HepG2 (cell line): ENCODE results near the gene KCNK7. TPM values are rescaled to one million over a fixed set of nuclear protein-coding genes. Genes with fewer than 3 reads are reported as not detected.

Experiments used
- ATAC-seq: fragments of 200-7000 bp; cut with Tn5 transposase; 3 replicates; pipeline ENCODE4 v1.9.1; 2020; ENCODE audit warnings: mild to moderate bottlenecking, moderate library complexity
- BruUV-seq: library from RNA; stranded (reverse); fragments of 400-500 nt; replicated peaks from 2 replicates; lab custom pipeline; 2021; lab: Mats Ljungman, UMichigan
- CTCF ChIA-PET: fragments of 300-600 bp; formaldehyde crosslinking; extraction: SDS; loops from one replicate; lab custom pipeline; 2021; ENCODE audit warnings: low total read pairs, inconsistent platforms, low intra/inter-chr PET ratio; lab: Yijun Ruan, JAX
- POLR2A ChIA-PET: fragments of 350-600 bp; sonication (Branson Sonifier 250); formaldehyde crosslinking; loops from one replicate; lab custom pipeline; 2020; ENCODE audit warnings: antibody characterized with exemption, inconsistent platforms; lab: Yijun Ruan, JAX
- DNase-seq: peaks from one replicate; pipeline ENCODE4 v3.0.0-alpha.2; 2015; ENCODE audit warnings: low spot score
- FAIRE-seq: peaks from 3 replicates; lab custom pipeline; 2011; peaks lifted over from hg19 to GRCh38; lab: Jason Lieb, UNC
- H2AFZ ChIP-seq: one replicate; pipeline ENCODE4 v1.6.1; 2011; ENCODE audit warnings: low read length, inconsistent platforms
- H3K27ac ChIP-seq: fragments of 300-600 bp; 3 replicates; pipeline ENCODE4 v1.8.0; 2011; ENCODE audit warnings: mixed run types, mild to moderate bottlenecking, mixed read lengths, low read length, inconsistent platforms; ENCODE audit not compliant: insufficient read depth; ENCODE audit errors: extremely low read length
- H3K27me3 ChIP-seq, 2 experiments: fragments of 200-600 bp in 1 of 2; 2 replicates in 1 of 2; 3 replicates in 1 of 2; pipeline versions ENCODE4 v1.6.0 to v1.8.0; 2011; ENCODE audit warnings: low read length in 2 of 2, mild to moderate bottlenecking in 2 of 2, moderate library complexity in 2 of 2, inconsistent platforms in 1 of 2; ENCODE audit not compliant: insufficient read depth in 2 of 2, control insufficient read depth in 1 of 2
- H3K36me3 ChIP-seq, 2 experiments: fragments of 200-600 bp in 1 of 2; replicated peaks in 1 of 2; 2 replicates in 1 of 2; 3 replicates in 1 of 2; pipeline versions ENCODE4 v1.5.1 to v1.8.0; 2011; ENCODE audit warnings: low read length in 2 of 2, inconsistent platforms in 1 of 2; ENCODE audit not compliant: insufficient read depth in 2 of 2, control insufficient read depth in 1 of 2
- H3K4me1 ChIP-seq: 2 replicates; pipeline ENCODE4 v1.5.1; 2012; ENCODE audit warnings: low read length, inconsistent platforms; ENCODE audit not compliant: insufficient read depth
- H3K4me2 ChIP-seq: 2 replicates; pipeline ENCODE4 v1.6.0; 2011; ENCODE audit warnings: low read depth, low read length, inconsistent platforms
- H3K4me3 ChIP-seq, 3 experiments: fragments of 200-600 bp in 1 of 3; sonication (generic), shearing (Covaris generic) in 1 of 3; replicated peaks in 1 of 3; 2 replicates each; pipeline ENCODE4 v1.5.1; 2011 to 2016; ENCODE audit warnings: low read length in 3 of 3, inconsistent platforms in 2 of 3, low read depth in 2 of 3, mild to moderate bottlenecking in 2 of 3, control low read depth in 1 of 3, mixed read lengths in 1 of 3; ENCODE audit not compliant: insufficient read depth in 1 of 3
- H3K79me2 ChIP-seq: one replicate; pipeline ENCODE4 v1.6.1; 2011; ENCODE audit warnings: low read length, inconsistent platforms; ENCODE audit not compliant: insufficient read depth
- H3K9ac ChIP-seq: 2 replicates; pipeline ENCODE4 v1.6.0; 2011; ENCODE audit warnings: mild to moderate bottlenecking, low read depth, low read length, inconsistent platforms; ENCODE audit not compliant: insufficient read depth
- H3K9me3 ChIP-seq: 2 replicates; pipeline ENCODE4 v1.5.1; 2012; ENCODE audit warnings: mild to moderate bottlenecking, low read length
- H4K20me1 ChIP-seq: 2 replicates; pipeline ENCODE4 v1.6.0; 2011; ENCODE audit warnings: inconsistent platforms, mild to moderate bottlenecking, low read length, moderate library complexity; ENCODE audit not compliant: insufficient read depth
- ARNTL ChIP-seq: sonication (generic); formaldehyde crosslinking; IDR thresholded peaks from 2 replicates; pipeline ENCODE4 v1.4.0; 2020; ENCODE audit warnings: mild to moderate bottlenecking, missing genetic modification reagents
- ATAD3A ChIP-seq: sonication (generic); formaldehyde crosslinking; IDR thresholded peaks from 2 replicates; pipeline ENCODE4 v1.4.0; 2020; ENCODE audit warnings: missing genetic modification reagents
- ATF7 ChIP-seq, 2 experiments: fragments of 450-650 bp in 1 of 2; sonication (generic) in 1 of 2; formaldehyde crosslinking in 1 of 2; IDR thresholded peaks; 2 replicates each; pipeline versions ENCODE4 v1.4.0 to v1.6.1; 2016 to 2020; ENCODE audit warnings: antibody characterized with exemption in 1 of 2, mild to moderate bottlenecking in 1 of 2, missing genetic modification reagents in 1 of 2
- ELF1 ChIP-seq: sonication (generic); formaldehyde crosslinking; IDR thresholded peaks from 2 replicates; pipeline ENCODE4 v1.4.0; 2020; ENCODE audit warnings: missing genetic modification reagents
- ELF4 ChIP-seq: sonication (generic); formaldehyde crosslinking; IDR thresholded peaks from 2 replicates; pipeline ENCODE4 v1.5.0; 2020; ENCODE audit warnings: missing genetic modification reagents, mild to moderate bottlenecking, moderate library complexity, borderline replicate concordance
- KAT2B ChIP-seq: fragments of 150-350 bp; IDR thresholded peaks from 2 replicates; pipeline ENCODE4 v1.6.1; 2014; ENCODE audit warnings: low read depth, low read length, borderline replicate concordance
- MTA1 ChIP-seq: sonication (generic); formaldehyde crosslinking; IDR thresholded peaks from 2 replicates; pipeline ENCODE4 v1.4.0; 2020; ENCODE audit warnings: missing genetic modification reagents, mild to moderate bottlenecking, borderline replicate concordance
- NFE2 ChIP-seq: sonication (generic); formaldehyde crosslinking; IDR thresholded peaks from 2 replicates; pipeline ENCODE4 v1.4.0; 2020; ENCODE audit warnings: missing genetic modification reagents
- PHF21A ChIP-seq: sonication (generic); formaldehyde crosslinking; IDR thresholded peaks from 2 replicates; pipeline ENCODE4 v1.5.0; 2020; ENCODE audit warnings: mild to moderate bottlenecking, missing genetic modification reagents
- PHF5A ChIP-seq: IDR thresholded peaks from one replicate; pipeline ENCODE4 v1.6.1; 2018; ENCODE audit warnings: low read depth, missing genetic modification reagents; ENCODE audit not compliant: unreplicated experiment
- RAD21 ChIP-seq: fragments of 450-650 bp; formaldehyde crosslinking; IDR thresholded peaks from 2 replicates; pipeline ENCODE4 v1.5.0; 2020; ENCODE audit warnings: mild to moderate bottlenecking
- RORA ChIP-seq: sonication (generic); formaldehyde crosslinking; IDR thresholded peaks from 2 replicates; pipeline ENCODE4 v1.5.0; 2020; ENCODE audit warnings: mild to moderate bottlenecking, missing genetic modification reagents, moderate library complexity
- TRIM24 ChIP-seq: sonication (generic); formaldehyde crosslinking; IDR thresholded peaks from 2 replicates; pipeline ENCODE4 v1.8.0; 2022; ENCODE audit warnings: mild to moderate bottlenecking, missing genetic modification reagents
- ZBTB37 ChIP-seq: sonication (generic); formaldehyde crosslinking; IDR thresholded peaks from 2 replicates; pipeline ENCODE4 v1.4.0; 2020; ENCODE audit warnings: mild to moderate bottlenecking, missing genetic modification reagents
- ZNF33A ChIP-seq: sonication (generic); formaldehyde crosslinking; IDR thresholded peaks from 2 replicates; pipeline ENCODE4 v1.5.1; 2020; ENCODE audit warnings: missing genetic modification reagents, mild to moderate bottlenecking, moderate library complexity, borderline replicate concordance
- ZNF607 ChIP-seq: sonication (generic); formaldehyde crosslinking; IDR thresholded peaks from 2 replicates; pipeline ENCODE4 v1.5.1; 2020; ENCODE audit warnings: missing genetic modification reagents, mild to moderate bottlenecking, borderline replicate concordance
- WGBS: methylation state at CpG from one replicate; pipeline ENCODE4 v1.1.6; 2017; ENCODE audit warnings: low lambda C conversion rate; 5-methylcytosine and 5-hydroxymethylcytosine counted together
- in situ Hi-C: cut with HindIII; loops from 2 replicates; pipeline ENCODE4 v1.10.0; 2017; ENCODE audit warnings: low pct_unique_long_range_greater_than_20kb; ENCODE audit not compliant: extremely low pct_ligation_motif_present
- intact Hi-C: fragments of 100-400 bp; cut with micrococcal nuclease; formaldehyde crosslinking; loops from one replicate; pipeline ENCODE4 v1.10.0; 2022; ENCODE audit not compliant: unreplicated experiment
- polyA plus RNA-seq, 8 experiments: library from polyadenylated mRNA; depleted of rRNA in 3 of 8; stranded (reverse) in 7 of 8; unstranded in 1 of 8; fragments of >200 nt; fragmentation: Illumina TruSeq in 4 of 8; extraction: Trizol in 4 of 8; gene quantifications; 2 replicates each; pipeline versions ENCODE4 v1.2.1 to v1.2.3, GENCODE V29; 2011 to 2016; ENCODE audit warnings: low read depth in 4 of 8, missing spikeins in 1 of 8, mixed read lengths in 1 of 8; ENCODE audit not compliant: insufficient read depth in 1 of 8
- total RNA-seq, 5 experiments: library from RNA; depleted of rRNA; stranded (reverse); fragments of >200 nt; fragmentation: Illumina TruSeq; extraction: Trizol; gene quantifications; 2 replicates each; pipeline ENCODE4 v1.2.3, GENCODE V29; 2016; ENCODE audit warnings: low read depth in 1 of 5
- TF ChIP-seq, protein P1 (sequence below): IDR thresholded peaks from 2 replicates; pipeline ENCODE4 v1.4.0; 2020; ENCODE audit warnings: mild to moderate bottlenecking, missing genetic modification reagents
- TF ChIP-seq, protein P2 (sequence below): sonication (generic); formaldehyde crosslinking; IDR thresholded peaks from 2 replicates; pipeline ENCODE4 v1.4.0; 2020; ENCODE audit warnings: missing genetic modification reagents, low read depth, mild to moderate bottlenecking, borderline replicate concordance

The KCNK7 gene
- total and polyA plus RNA-seq, 2 of the 13 experiments (the other 11 are each of a cell fraction or from before 2014, with no cell fraction given): 0.11 TPM; not detected in 1

DNA sequence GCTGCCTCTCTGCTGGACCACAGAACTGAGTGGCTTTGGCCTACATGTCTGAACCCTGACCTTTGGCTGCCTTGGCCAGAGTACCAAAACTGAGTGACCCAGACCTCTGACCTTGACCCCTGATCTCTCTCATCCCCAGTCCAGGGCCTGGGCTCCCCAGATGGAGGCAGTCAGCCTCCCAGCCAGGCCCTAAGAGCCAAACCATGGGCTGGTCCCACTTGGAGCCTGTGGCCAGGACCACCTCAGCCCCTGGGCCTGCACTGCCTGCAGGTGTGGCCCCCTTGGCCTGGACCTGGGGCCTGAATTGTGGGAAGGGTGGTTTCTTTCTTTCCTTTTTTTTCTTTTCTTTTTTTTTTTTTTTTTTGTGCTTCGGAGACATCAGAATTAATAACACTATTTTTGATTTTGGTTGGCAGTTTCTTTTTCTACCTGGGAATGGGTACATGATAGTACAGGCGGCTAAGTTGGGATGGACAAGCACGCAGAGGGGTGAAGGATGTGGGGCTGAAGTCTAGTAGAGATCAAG lies 41.5 kb upstream of the KCNK7 start:
- no peaks in the 10 kb centered on the region for H3K79me2 ChIP-seq
- H3K27ac ChIP-seq: peak overlapping the region; percentile 61
- no peaks in the 10 kb centered on the region for H3K9me3 ChIP-seq
- H3K4me1 ChIP-seq: peaks cover 33% of the 10 kb centered on the region
- FAIRE-seq (no peak), ATAC-seq (no peak), DNase-seq (no peak)
- in situ Hi-C loops (no loop called here), intact Hi-C loops (no loop called here)
- CTCF ChIA-PET: interaction anchor here (1.2 kb wide), 1 partner anchor 181 kb away, joined by 4 read pairs; no protein-coding TSS in a partner anchor
- BruUV-seq: no TSS peak
- peaks cover 20 to 37% of the 10 kb centered on the region in 2 experiments; a peak in 4 of 5 replicates for H3K36me3 ChIP-seq
- peak overlapping the region; percentile 93 for H3K4me2 ChIP-seq
- peak overlapping the region in 2 of 3 experiments; percentile 11 to 88; a peak in 3 of 6 replicates for H3K4me3 ChIP-seq
- POLR2A ChIA-PET: interaction anchor here (0.6 to 4.6 kb wide), 13 partner anchors 9 to 289 kb away, joined by 3 to 78 read pairs (median 4); partner anchors contain the start of genes MAP3K11, PCNX3 and RELA
- 99% methylated on average over 3 of the region's 3 CpGs for WGBS
- H2AFZ ChIP-seq: no peak overlapping the region
- peak overlapping the region; percentile 73 for H3K9ac ChIP-seq
- no peaks in the 10 kb centered on the region for H4K20me1 ChIP-seq
- H3K27me3 ChIP-seq: no peaks in the 10 kb centered on the region
- TF ChIP-seq ARNTL (CRISPR knock-in tag) (no peak), MTA1 (CRISPR knock-in tag) (0 out of 2 replicates have a peak, but pooled peaks have one; percentile 31), KAT2B (no peak), PHF21A (no peak), ZBTB37 (CRISPR knock-in tag) (no peak), RAD21 (CRISPR knock-in tag) (no peak), NFE2 (CRISPR knock-in tag) (no peak), ELF4 (CRISPR knock-in tag) (no peak), ATAD3A (CRISPR knock-in tag) (no peak), ELF1 (no peak), RORA (no peak), ZNF607 (CRISPR knock-in tag) (no peak), TRIM24 (CRISPR knock-in tag) (no peak), ATF7 (IDR thresholded peaks at IDR 0.05) (no peak), ATF7 (CRISPR knock-in tag; IDR thresholded peaks at IDR 0.05) (no peak), ZNF33A (no peak), PHF5A (CRISPR knock-in tag) (no peak)
- TF ChIP-seq, protein P1, sequence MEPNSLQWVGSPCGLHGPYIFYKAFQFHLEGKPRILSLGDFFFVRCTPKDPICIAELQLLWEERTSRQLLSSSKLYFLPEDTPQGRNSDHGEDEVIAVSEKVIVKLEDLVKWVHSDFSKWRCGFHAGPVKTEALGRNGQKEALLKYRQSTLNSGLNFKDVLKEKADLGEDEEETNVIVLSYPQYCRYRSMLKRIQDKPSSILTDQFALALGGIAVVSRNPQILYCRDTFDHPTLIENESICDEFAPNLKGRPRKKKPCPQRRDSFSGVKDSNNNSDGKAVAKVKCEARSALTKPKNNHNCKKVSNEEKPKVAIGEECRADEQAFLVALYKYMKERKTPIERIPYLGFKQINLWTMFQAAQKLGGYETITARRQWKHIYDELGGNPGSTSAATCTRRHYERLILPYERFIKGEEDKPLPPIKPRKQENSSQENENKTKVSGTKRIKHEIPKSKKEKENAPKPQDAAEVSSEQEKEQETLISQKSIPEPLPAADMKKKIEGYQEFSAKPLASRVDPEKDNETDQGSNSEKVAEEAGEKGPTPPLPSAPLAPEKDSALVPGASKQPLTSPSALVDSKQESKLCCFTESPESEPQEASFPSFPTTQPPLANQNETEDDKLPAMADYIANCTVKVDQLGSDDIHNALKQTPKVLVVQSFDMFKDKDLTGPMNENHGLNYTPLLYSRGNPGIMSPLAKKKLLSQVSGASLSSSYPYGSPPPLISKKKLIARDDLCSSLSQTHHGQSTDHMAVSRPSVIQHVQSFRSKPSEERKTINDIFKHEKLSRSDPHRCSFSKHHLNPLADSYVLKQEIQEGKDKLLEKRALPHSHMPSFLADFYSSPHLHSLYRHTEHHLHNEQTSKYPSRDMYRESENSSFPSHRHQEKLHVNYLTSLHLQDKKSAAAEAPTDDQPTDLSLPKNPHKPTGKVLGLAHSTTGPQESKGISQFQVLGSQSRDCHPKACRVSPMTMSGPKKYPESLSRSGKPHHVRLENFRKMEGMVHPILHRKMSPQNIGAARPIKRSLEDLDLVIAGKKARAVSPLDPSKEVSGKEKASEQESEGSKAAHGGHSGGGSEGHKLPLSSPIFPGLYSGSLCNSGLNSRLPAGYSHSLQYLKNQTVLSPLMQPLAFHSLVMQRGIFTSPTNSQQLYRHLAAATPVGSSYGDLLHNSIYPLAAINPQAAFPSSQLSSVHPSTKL (CRISPR knock-in tag): no peak
- TF ChIP-seq, protein P2, sequence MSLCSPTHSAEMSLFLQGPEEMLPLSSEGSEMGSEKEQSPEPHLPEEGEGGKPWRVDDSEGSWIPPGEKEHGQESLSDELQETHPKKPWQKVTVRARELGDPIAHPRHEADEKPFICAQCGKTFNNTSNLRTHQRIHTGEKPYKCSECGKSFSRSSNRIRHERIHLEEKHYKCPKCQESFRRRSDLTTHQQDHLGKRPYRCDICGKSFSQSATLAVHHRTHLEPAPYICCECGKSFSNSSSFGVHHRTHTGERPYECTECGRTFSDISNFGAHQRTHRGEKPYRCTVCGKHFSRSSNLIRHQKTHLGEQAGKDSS (CRISPR knock-in tag): no peak
